Measurements from ENCODE around the gene SMAGP.
"Not testable (repeated sequence)": the region's sequence is repeated elsewhere in the genome, so short reads cannot be mapped to it uniquely, and the experiment has no call there.

SMAGP gene

GRCh38 chr12:51263341-51263740, 6.9 kb downstream of the SMAGP start:
- no peak for DNase-seq

- DNase-seq, result peak; percentile 82
Measured at GRCh38 chr12:51262758-51263177, 7.4 kb downstream of the SMAGP start.

GRCh38 chr12:51259600-51259999, 10.6 kb downstream of the SMAGP start:
- not testable (repeated sequence) for DNase-seq

GRCh38 chr12:51254536-51254935, 15.7 kb downstream of the SMAGP start:
- no peak for DNase-seq

GRCh38 chr12:51253276-51253675, 16.9 kb downstream of the SMAGP start:
- no peak for DNase-seq

- no peak for DNase-seq
Measured at GRCh38 chr12:51247523-51248206, 22.6 kb downstream of the SMAGP start.

- DNase-seq, result peak; percentile 89
Measured at GRCh38 chr12:51246254-51246853, 23.9 kb downstream of the SMAGP start.

GRCh38 chr12:51245476-51246253, 24.6 kb downstream of the SMAGP start:
- DNase-seq, result no peak

- no peak for DNase-seq
Measured at GRCh38 chr12:51244269-51244668, 25.9 kb downstream of the SMAGP start.

- DNase-seq, result no peak
Measured at GRCh38 chr12:51242876-51243275, 27.3 kb downstream of the SMAGP start.

- DNase-seq, result no peak
Measured at GRCh38 chr12:51242120-51242519, 28.1 kb downstream of the SMAGP start.

- DNase-seq, result no peak
Measured at GRCh38 chr12:51240971-51241370, 29.2 kb downstream of the SMAGP start.

- peak; percentile 98 for DNase-seq
Measured at GRCh38 chr12:51238510-51239334, 31.5 kb downstream of the SMAGP start, which contains the start of gene DAZAP2. TSS of gene DAZAP2 (plus strand) at chr12:51238826. CDS start at chr12:51238908, 82 bp downstream.

GRCh38 chr12:51238037-51238509, 32.1 kb downstream of the SMAGP start:
- DNase-seq, result no peak

GRCh38 chr12:51234530-51234929, 35.7 kb downstream of the SMAGP start:
- DNase-seq, result peak; percentile 65

GRCh38 chr12:51232642-51233041, 37.6 kb downstream of the SMAGP start:
- no peak for DNase-seq

- DNase-seq, result no peak
Measured at GRCh38 chr12:51229116-51229809, 41.0 kb downstream of the SMAGP start.

GRCh38 chr12:51227962-51228361, 42.3 kb downstream of the SMAGP start:
- no peak for DNase-seq

- not testable (repeated sequence) for DNase-seq
Measured at GRCh38 chr12:51227112-51227511, 43.1 kb downstream of the SMAGP start.

- DNase-seq, result no peak
Measured at GRCh38 chr12:51225771-51226170, 44.4 kb downstream of the SMAGP start.

GRCh38 chr12:51225234-51225633, 45.0 kb downstream of the SMAGP start:
- no peak for DNase-seq

- no peak for DNase-seq
Measured at GRCh38 chr12:51224625-51225024, 45.6 kb downstream of the SMAGP start.

Data from hematopoietic multipotent progenitor cell treated with erythropoietin and hydrocortisone succinate and interleukin-3 and kit ligand, for 6 days (in vitro differentiated cells).